ENCODE measurements around the gene DOCK6.

DNA sequence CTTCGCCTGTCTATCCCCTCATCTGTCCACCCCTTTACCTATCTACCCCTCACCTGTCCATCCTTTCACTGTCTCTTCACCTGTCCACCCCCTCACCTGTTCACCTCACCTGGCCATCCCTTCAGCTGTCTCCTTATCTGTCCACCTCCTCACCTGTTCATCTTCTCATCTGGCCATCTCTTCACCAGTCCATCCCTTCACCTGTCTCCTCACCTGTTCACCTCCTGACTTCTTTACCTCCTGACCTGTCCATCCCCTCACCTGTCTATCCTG is 51.7 kb downstream of the DOCK6 start:
- TF ChIP-seq, protein P1, sequence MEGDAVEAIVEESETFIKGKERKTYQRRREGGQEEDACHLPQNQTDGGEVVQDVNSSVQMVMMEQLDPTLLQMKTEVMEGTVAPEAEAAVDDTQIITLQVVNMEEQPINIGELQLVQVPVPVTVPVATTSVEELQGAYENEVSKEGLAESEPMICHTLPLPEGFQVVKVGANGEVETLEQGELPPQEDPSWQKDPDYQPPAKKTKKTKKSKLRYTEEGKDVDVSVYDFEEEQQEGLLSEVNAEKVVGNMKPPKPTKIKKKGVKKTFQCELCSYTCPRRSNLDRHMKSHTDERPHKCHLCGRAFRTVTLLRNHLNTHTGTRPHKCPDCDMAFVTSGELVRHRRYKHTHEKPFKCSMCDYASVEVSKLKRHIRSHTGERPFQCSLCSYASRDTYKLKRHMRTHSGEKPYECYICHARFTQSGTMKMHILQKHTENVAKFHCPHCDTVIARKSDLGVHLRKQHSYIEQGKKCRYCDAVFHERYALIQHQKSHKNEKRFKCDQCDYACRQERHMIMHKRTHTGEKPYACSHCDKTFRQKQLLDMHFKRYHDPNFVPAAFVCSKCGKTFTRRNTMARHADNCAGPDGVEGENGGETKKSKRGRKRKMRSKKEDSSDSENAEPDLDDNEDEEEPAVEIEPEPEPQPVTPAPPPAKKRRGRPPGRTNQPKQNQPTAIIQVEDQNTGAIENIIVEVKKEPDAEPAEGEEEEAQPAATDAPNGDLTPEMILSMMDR (IDR thresholded peaks at IDR 0.05): no peak
- TF ChIP-seq POLR2AphosphoS5 (IDR thresholded peaks at IDR 0.05; ENCODE audit: low read depth, low read length): no peak
- TF ChIP-seq, protein P2, sequence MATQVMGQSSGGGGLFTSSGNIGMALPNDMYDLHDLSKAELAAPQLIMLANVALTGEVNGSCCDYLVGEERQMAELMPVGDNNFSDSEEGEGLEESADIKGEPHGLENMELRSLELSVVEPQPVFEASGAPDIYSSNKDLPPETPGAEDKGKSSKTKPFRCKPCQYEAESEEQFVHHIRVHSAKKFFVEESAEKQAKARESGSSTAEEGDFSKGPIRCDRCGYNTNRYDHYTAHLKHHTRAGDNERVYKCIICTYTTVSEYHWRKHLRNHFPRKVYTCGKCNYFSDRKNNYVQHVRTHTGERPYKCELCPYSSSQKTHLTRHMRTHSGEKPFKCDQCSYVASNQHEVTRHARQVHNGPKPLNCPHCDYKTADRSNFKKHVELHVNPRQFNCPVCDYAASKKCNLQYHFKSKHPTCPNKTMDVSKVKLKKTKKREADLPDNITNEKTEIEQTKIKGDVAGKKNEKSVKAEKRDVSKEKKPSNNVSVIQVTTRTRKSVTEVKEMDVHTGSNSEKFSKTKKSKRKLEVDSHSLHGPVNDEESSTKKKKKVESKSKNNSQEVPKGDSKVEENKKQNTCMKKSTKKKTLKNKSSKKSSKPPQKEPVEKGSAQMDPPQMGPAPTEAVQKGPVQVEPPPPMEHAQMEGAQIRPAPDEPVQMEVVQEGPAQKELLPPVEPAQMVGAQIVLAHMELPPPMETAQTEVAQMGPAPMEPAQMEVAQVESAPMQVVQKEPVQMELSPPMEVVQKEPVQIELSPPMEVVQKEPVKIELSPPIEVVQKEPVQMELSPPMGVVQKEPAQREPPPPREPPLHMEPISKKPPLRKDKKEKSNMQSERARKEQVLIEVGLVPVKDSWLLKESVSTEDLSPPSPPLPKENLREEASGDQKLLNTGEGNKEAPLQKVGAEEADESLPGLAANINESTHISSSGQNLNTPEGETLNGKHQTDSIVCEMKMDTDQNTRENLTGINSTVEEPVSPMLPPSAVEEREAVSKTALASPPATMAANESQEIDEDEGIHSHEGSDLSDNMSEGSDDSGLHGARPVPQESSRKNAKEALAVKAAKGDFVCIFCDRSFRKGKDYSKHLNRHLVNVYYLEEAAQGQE (IDR thresholded peaks at IDR 0.05; ENCODE audit: insufficient read depth in 1 of 2, low read depth in 2 of 2, low read length in 1 of 2): no peak
